ENCODE data around the gene CD22.

Gene CD22

DNA sequence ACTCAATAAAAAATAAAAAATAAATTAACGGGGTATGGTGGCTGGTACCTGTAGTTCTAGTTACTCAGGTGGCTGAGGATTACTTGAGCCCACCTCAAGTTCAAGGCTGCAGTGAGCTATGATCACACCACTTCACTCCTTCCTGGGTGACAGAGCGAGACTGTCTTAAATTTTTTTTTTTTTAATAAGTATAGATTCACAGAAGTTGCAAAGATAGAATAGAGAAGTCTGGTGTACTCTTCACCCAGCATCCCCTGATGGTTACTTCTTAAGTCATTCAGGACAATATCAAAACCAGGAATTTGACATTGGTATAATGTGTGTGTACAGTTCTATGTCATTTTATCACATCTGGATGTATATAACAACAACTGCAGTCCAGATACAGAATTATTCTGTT is 7.7 kb upstream of the CD22 start:
- no peaks in the 10 kb centered on the region for H3K9me3 ChIP-seq (ENCODE audit: severe bottlenecking)
- H3K27ac ChIP-seq (ENCODE audit: poor library complexity, severe bottlenecking), result no peak overlapping the region
- no peaks in the 10 kb centered on the region for H3K27me3 ChIP-seq (ENCODE audit: insufficient read depth, poor library complexity, severe bottlenecking)
- no peaks in the 10 kb centered on the region for H3K36me3 ChIP-seq (ENCODE audit: low read depth)
- no peak overlapping the region for H3K4me3 ChIP-seq (ENCODE audit: severe bottlenecking)
- DNase-seq (ENCODE audit: low spot score), result no peak
- TF ChIP-seq CTCF (IDR thresholded peaks at IDR 0.05; ENCODE audit: poor library complexity, severe bottlenecking), result no peak
- peaks cover 5% of the 10 kb centered on the region for H3K4me1 ChIP-seq (ENCODE audit: insufficient read depth, poor library complexity, severe bottlenecking)
- no peak for ATAC-seq (ENCODE audit: low read depth)

- ATAC-seq (ENCODE audit: low read depth), result no peak
- TF ChIP-seq CTCF (IDR thresholded peaks at IDR 0.05; ENCODE audit: poor library complexity, severe bottlenecking), result no peak
- no peaks in the 10 kb centered on the region for H3K9me3 ChIP-seq (ENCODE audit: severe bottlenecking)
- no peak for DNase-seq (ENCODE audit: low spot score)
- peaks cover 5% of the 10 kb centered on the region for H3K4me1 ChIP-seq (ENCODE audit: insufficient read depth, poor library complexity, severe bottlenecking)
- no peak overlapping the region for H3K27ac ChIP-seq (ENCODE audit: poor library complexity, severe bottlenecking)
- H3K36me3 ChIP-seq (ENCODE audit: low read depth), result no peaks in the 10 kb centered on the region
- H3K4me3 ChIP-seq (ENCODE audit: severe bottlenecking), result no peak overlapping the region
- H3K27me3 ChIP-seq (ENCODE audit: insufficient read depth, poor library complexity, severe bottlenecking), result no peaks in the 10 kb centered on the region
Measured at GRCh38 chr19:35322014-35322413, 7.0 kb upstream of the CD22 start.

DNA sequence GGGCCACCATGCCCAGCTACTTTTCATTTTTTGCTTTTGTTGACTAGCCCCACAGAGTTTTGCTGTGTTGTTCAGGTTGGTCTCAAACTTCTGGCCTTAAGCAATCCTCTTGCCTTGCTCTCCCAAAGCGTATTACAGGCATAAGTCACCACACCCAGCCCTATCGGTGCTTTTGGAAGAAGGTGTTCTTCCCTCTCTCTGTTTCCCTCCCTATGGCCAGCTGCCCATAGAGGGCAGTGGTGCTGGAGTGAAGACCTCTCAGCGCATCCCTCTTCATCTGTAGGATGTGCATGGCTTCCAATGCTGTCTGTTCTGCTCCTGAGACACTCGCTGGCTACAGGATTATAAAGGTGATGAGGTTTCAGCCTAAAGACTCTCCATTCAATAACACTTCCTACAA is 1.3 kb upstream of the CD22 start:
- TF ChIP-seq CTCF (IDR thresholded peaks at IDR 0.05; ENCODE audit: poor library complexity, severe bottlenecking), result no peak
- H3K36me3 ChIP-seq (ENCODE audit: low read depth), result no peaks in the 10 kb centered on the region
- no peak overlapping the region for H3K4me3 ChIP-seq (ENCODE audit: severe bottlenecking)
- no peaks in the 10 kb centered on the region for H3K4me1 ChIP-seq (ENCODE audit: insufficient read depth, poor library complexity, severe bottlenecking)
- no peak for ATAC-seq (ENCODE audit: low read depth)
- H3K9me3 ChIP-seq (ENCODE audit: severe bottlenecking), result no peaks in the 10 kb centered on the region
- DNase-seq (ENCODE audit: low spot score), result no peak
- H3K27ac ChIP-seq (ENCODE audit: poor library complexity, severe bottlenecking), result no peak overlapping the region
- H3K27me3 ChIP-seq (ENCODE audit: insufficient read depth, poor library complexity, severe bottlenecking), result no peaks in the 10 kb centered on the region

DNA sequence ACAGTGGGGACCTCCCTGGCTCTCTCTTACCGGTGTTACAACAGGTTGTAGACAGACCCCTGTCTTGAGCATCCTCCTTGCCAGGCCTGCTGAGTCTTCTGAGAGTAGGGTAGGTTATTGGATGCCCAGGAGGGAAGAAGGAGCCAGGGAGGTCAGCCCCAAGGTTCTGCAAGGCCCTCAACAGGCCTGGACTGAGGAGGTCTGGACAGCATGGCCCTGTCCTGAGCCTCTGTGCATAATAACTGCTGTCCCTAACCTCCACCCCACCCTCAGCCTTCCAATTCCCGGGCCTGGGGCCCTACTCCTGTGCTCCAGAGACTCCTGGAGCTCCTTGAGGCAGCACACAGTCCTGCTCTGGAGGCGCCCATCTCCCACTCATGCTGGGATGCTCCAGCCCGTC is 336 bp downstream of the CD22 start:
- DNase-seq (ENCODE audit: low spot score) (no peak), ATAC-seq (ENCODE audit: low read depth) (no peak)
- Histone ChIP-seq H3K9me3 (ENCODE audit: severe bottlenecking) (no peaks in the 10 kb centered on the region), H3K4me1 (ENCODE audit: insufficient read depth, poor library complexity, severe bottlenecking) (no peaks in the 10 kb centered on the region), H3K4me3 (ENCODE audit: severe bottlenecking) (no peak overlapping the region), H3K27me3 (ENCODE audit: insufficient read depth, poor library complexity, severe bottlenecking) (no peaks in the 10 kb centered on the region), H3K36me3 (ENCODE audit: low read depth) (no peaks in the 10 kb centered on the region), H3K27ac (ENCODE audit: poor library complexity, severe bottlenecking) (no peak overlapping the region)
- no peak for TF ChIP-seq CTCF (IDR thresholded peaks at IDR 0.05; ENCODE audit: poor library complexity, severe bottlenecking)

DNA sequence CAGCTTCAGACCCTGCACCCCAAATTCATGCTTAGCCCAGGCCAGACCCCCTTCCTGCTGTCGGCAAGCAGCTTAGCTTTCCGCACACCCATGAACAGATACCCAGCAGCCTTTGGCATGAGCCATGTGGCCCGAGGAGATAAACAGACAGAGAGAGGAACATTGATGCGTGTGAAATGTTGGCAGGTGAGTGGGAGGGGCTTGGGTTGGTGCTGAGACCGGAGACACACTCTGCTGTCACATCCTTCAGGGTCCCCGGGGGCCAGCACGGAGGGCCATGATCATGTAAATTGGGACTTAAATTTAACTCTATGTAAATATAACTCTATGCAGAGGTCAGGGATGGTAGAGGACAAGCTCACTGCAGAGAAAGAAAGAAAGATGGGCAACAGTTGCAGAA is 1.5 kb downstream of the CD22 start:
- DNase-seq (ENCODE audit: low spot score) (no peak), ATAC-seq (ENCODE audit: low read depth) (no peak)
- no peaks in the 10 kb centered on the region for H3K27me3 ChIP-seq (ENCODE audit: insufficient read depth, poor library complexity, severe bottlenecking)
- no peak overlapping the region for H3K27ac ChIP-seq (ENCODE audit: poor library complexity, severe bottlenecking)
- no peaks in the 10 kb centered on the region for H3K4me1 ChIP-seq (ENCODE audit: insufficient read depth, poor library complexity, severe bottlenecking)
- no peak for TF ChIP-seq CTCF (IDR thresholded peaks at IDR 0.05; ENCODE audit: poor library complexity, severe bottlenecking)
- H3K9me3 ChIP-seq (ENCODE audit: severe bottlenecking), result no peaks in the 10 kb centered on the region
- H3K36me3 ChIP-seq (ENCODE audit: low read depth), result no peaks in the 10 kb centered on the region
- no peak overlapping the region for H3K4me3 ChIP-seq (ENCODE audit: severe bottlenecking)
